Mammary epithelial cell (primary cell): ENCODE results near the gene TMOD1.

Experiments
- CTCF ChIP-seq, 2 donors: IDR thresholded peaks in 1 of 2; conservative IDR thresholded peaks in 1 of 2; 2 replicates each; pipeline ENCODE4 v1.5.1; 2011 to 2012; ENCODE audit warnings: inconsistent platforms in 2 of 2, low read length in 2 of 2, mild to moderate bottlenecking in 2 of 2, control low read depth in 1 of 2, low read depth in 1 of 2; ENCODE audit not compliant: insufficient read depth in 1 of 2; ENCODE audit errors: extremely low read depth in 1 of 2
- EZH2 ChIP-seq: IDR thresholded peaks from 2 replicates; pipeline ENCODE4 v1.6.1; 2012; ENCODE audit warnings: low read length, inconsistent platforms, borderline replicate concordance

DNA sequence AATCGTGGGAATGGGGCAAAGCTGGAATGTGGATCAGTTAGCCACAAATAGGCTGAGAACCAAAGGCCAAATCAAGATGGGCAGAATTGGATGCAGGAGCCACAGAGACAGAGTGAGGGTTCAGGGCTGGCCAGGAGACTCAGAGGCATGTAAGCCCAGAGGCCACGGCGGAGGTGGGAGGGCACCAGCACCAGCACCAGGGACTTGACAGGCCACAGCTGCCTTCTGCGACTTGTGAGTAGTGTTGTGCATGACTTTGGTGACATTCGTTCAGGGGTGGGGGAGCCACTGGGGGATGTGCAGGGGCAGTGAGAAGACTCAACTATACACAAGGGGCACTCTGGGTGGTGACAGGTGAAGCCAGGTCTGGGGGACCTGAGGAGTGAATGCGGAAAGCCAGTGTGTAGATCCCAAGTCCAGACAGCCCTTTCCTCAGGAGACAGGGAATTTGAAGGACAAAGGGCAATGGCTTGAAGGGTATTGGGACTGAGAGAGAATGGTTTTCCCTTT, 53.2 kb downstream of the TMOD1 start:
- TF ChIP-seq CTCF (conservative IDR thresholded peaks at IDR 0.05 in 1 of 2, IDR thresholded peaks at IDR 0.05 in 1 of 2; ENCODE audit: extremely low read depth in 1 of 2, insufficient read depth in 1 of 2, low read depth in 1 of 2, low read length in 2 of 2) (no peak), EZH2 (no peak)
